HepG2 (cell line): ENCODE data around the gene SPOPL. TPM values are rescaled to one million over a fixed set of nuclear protein-coding genes. Genes with fewer than 3 reads are reported as not detected.

Source experiments
- ATAC-seq: fragments of 200-7000 bp; cut with Tn5 transposase; 3 replicates; pipeline ENCODE4 v1.9.1; 2020; ENCODE audit warnings: mild to moderate bottlenecking, moderate library complexity
- BruUV-seq: library from RNA; stranded (reverse); fragments of 400-500 nt; replicated peaks from 2 replicates; lab custom pipeline; 2021; lab: Mats Ljungman, UMichigan
- CTCF ChIA-PET: fragments of 300-600 bp; formaldehyde crosslinking; extraction: SDS; loops from one replicate; lab custom pipeline; 2021; ENCODE audit warnings: low total read pairs, inconsistent platforms, low intra/inter-chr PET ratio; lab: Yijun Ruan, JAX
- POLR2A ChIA-PET: fragments of 350-600 bp; sonication (Branson Sonifier 250); formaldehyde crosslinking; loops from one replicate; lab custom pipeline; 2020; ENCODE audit warnings: antibody characterized with exemption, inconsistent platforms; lab: Yijun Ruan, JAX
- DNase-seq: peaks from one replicate; pipeline ENCODE4 v3.0.0-alpha.2; 2015; ENCODE audit warnings: low spot score
- FAIRE-seq: peaks from 3 replicates; lab custom pipeline; 2011; peaks lifted over from hg19 to GRCh38; lab: Jason Lieb, UNC
- H2AFZ ChIP-seq: one replicate; pipeline ENCODE4 v1.6.1; 2011; ENCODE audit warnings: low read length, inconsistent platforms
- H3K27ac ChIP-seq: fragments of 300-600 bp; 3 replicates; pipeline ENCODE4 v1.8.0; 2011; ENCODE audit warnings: mixed run types, mild to moderate bottlenecking, mixed read lengths, low read length, inconsistent platforms; ENCODE audit not compliant: insufficient read depth; ENCODE audit errors: extremely low read length
- H3K27me3 ChIP-seq, 2 experiments: fragments of 200-600 bp in 1 of 2; 2 replicates in 1 of 2; 3 replicates in 1 of 2; pipeline versions ENCODE4 v1.6.0 to v1.8.0; 2011; ENCODE audit warnings: low read length in 2 of 2, mild to moderate bottlenecking in 2 of 2, moderate library complexity in 2 of 2, inconsistent platforms in 1 of 2; ENCODE audit not compliant: insufficient read depth in 2 of 2, control insufficient read depth in 1 of 2
- H3K36me3 ChIP-seq, 2 experiments: fragments of 200-600 bp in 1 of 2; replicated peaks in 1 of 2; 2 replicates in 1 of 2; 3 replicates in 1 of 2; pipeline versions ENCODE4 v1.5.1 to v1.8.0; 2011; ENCODE audit warnings: low read length in 2 of 2, inconsistent platforms in 1 of 2; ENCODE audit not compliant: insufficient read depth in 2 of 2, control insufficient read depth in 1 of 2
- H3K4me1 ChIP-seq: 2 replicates; pipeline ENCODE4 v1.5.1; 2012; ENCODE audit warnings: low read length, inconsistent platforms; ENCODE audit not compliant: insufficient read depth
- H3K4me2 ChIP-seq: 2 replicates; pipeline ENCODE4 v1.6.0; 2011; ENCODE audit warnings: low read depth, low read length, inconsistent platforms
- H3K4me3 ChIP-seq, 3 experiments: fragments of 200-600 bp in 1 of 3; sonication (generic), shearing (Covaris generic) in 1 of 3; replicated peaks in 1 of 3; 2 replicates each; pipeline ENCODE4 v1.5.1; 2011 to 2016; ENCODE audit warnings: low read length in 3 of 3, inconsistent platforms in 2 of 3, low read depth in 2 of 3, mild to moderate bottlenecking in 2 of 3, control low read depth in 1 of 3, mixed read lengths in 1 of 3; ENCODE audit not compliant: insufficient read depth in 1 of 3
- H3K79me2 ChIP-seq: one replicate; pipeline ENCODE4 v1.6.1; 2011; ENCODE audit warnings: low read length, inconsistent platforms; ENCODE audit not compliant: insufficient read depth
- H3K9ac ChIP-seq: 2 replicates; pipeline ENCODE4 v1.6.0; 2011; ENCODE audit warnings: mild to moderate bottlenecking, low read depth, low read length, inconsistent platforms; ENCODE audit not compliant: insufficient read depth
- H3K9me3 ChIP-seq: 2 replicates; pipeline ENCODE4 v1.5.1; 2012; ENCODE audit warnings: mild to moderate bottlenecking, low read length
- H4K20me1 ChIP-seq: 2 replicates; pipeline ENCODE4 v1.6.0; 2011; ENCODE audit warnings: inconsistent platforms, mild to moderate bottlenecking, low read length, moderate library complexity; ENCODE audit not compliant: insufficient read depth
- BCL6 ChIP-seq: IDR thresholded peaks from 2 replicates; pipeline ENCODE4 v1.6.1; 2016; ENCODE audit warnings: missing genetic modification reagents, missing compliant biosample characterization
- CHD4 ChIP-seq: fragments of 200-600 bp; sonication (generic); IDR thresholded peaks from 2 replicates; pipeline ENCODE4 v1.7.0; 2017; ENCODE audit warnings: mild to moderate bottlenecking, low read length, borderline replicate concordance
- MAZ ChIP-seq, 2 experiments: sonication (generic) in 1 of 2; formaldehyde crosslinking in 1 of 2; IDR thresholded peaks; 2 replicates each; pipeline versions ENCODE4 v1.5.0 to v1.6.1; 2012 to 2020; ENCODE audit warnings: low read depth in 2 of 2, mild to moderate bottlenecking in 2 of 2, borderline replicate concordance in 1 of 2, improper control_type of control experiment in 1 of 2, low read length in 1 of 2, missing genetic modification reagents in 1 of 2, moderate library complexity in 1 of 2
- SMYD3 ChIP-seq: sonication (generic); formaldehyde crosslinking; IDR thresholded peaks from 2 replicates; pipeline ENCODE4 v1.8.1; 2023; ENCODE audit warnings: mild to moderate bottlenecking, missing genetic modification reagents
- TEAD3 ChIP-seq: optimal IDR thresholded peaks from 2 replicates; pipeline ENCODE3; 2016; ENCODE audit warnings: borderline replicate concordance
- ZFY ChIP-seq: sonication (generic); formaldehyde crosslinking; IDR thresholded peaks from 2 replicates; pipeline ENCODE4 v1.4.0; 2020; ENCODE audit warnings: missing genetic modification reagents
- ZNF331 ChIP-seq: sonication (generic); formaldehyde crosslinking; IDR thresholded peaks from 2 replicates; pipeline ENCODE4 v1.4.0; 2020; ENCODE audit warnings: missing genetic modification reagents
- ZNF720 ChIP-seq: sonication (generic); formaldehyde crosslinking; IDR thresholded peaks from 2 replicates; pipeline ENCODE4 v1.4.0; 2020; ENCODE audit warnings: missing genetic modification reagents
- WGBS: methylation state at CpG from one replicate; pipeline ENCODE4 v1.1.6; 2017; ENCODE audit warnings: low lambda C conversion rate; 5-methylcytosine and 5-hydroxymethylcytosine counted together
- in situ Hi-C: cut with HindIII; loops from 2 replicates; pipeline ENCODE4 v1.10.0; 2017; ENCODE audit warnings: low pct_unique_long_range_greater_than_20kb; ENCODE audit not compliant: extremely low pct_ligation_motif_present
- intact Hi-C: fragments of 100-400 bp; cut with micrococcal nuclease; formaldehyde crosslinking; loops from one replicate; pipeline ENCODE4 v1.10.0; 2022; ENCODE audit not compliant: unreplicated experiment
- polyA plus RNA-seq, 8 experiments: library from polyadenylated mRNA; depleted of rRNA in 3 of 8; stranded (reverse) in 7 of 8; unstranded in 1 of 8; fragments of >200 nt; fragmentation: Illumina TruSeq in 4 of 8; extraction: Trizol in 4 of 8; gene quantifications; 2 replicates each; pipeline versions ENCODE4 v1.2.1 to v1.2.3, GENCODE V29; 2011 to 2016; ENCODE audit warnings: low read depth in 4 of 8, missing spikeins in 1 of 8, mixed read lengths in 1 of 8; ENCODE audit not compliant: insufficient read depth in 1 of 8
- total RNA-seq, 5 experiments: library from RNA; depleted of rRNA; stranded (reverse); fragments of >200 nt; fragmentation: Illumina TruSeq; extraction: Trizol; gene quantifications; 2 replicates each; pipeline ENCODE4 v1.2.3, GENCODE V29; 2016; ENCODE audit warnings: low read depth in 1 of 5
- TF ChIP-seq, protein P1 (sequence below): sonication (generic); formaldehyde crosslinking; IDR thresholded peaks from 2 replicates; pipeline ENCODE4 v1.4.0; 2020; ENCODE audit warnings: missing genetic modification reagents
- TF ChIP-seq, protein P2 (sequence below): sonication (generic); formaldehyde crosslinking; IDR thresholded peaks from 2 replicates; pipeline ENCODE4 v1.4.0; 2020; ENCODE audit warnings: mild to moderate bottlenecking, missing genetic modification reagents

SPOPL gene
- total and polyA plus RNA-seq, 2 of the 13 experiments (the other 11 are each of a cell fraction or from before 2014, with no cell fraction given): 12.6 to 51.6 TPM

DNA sequence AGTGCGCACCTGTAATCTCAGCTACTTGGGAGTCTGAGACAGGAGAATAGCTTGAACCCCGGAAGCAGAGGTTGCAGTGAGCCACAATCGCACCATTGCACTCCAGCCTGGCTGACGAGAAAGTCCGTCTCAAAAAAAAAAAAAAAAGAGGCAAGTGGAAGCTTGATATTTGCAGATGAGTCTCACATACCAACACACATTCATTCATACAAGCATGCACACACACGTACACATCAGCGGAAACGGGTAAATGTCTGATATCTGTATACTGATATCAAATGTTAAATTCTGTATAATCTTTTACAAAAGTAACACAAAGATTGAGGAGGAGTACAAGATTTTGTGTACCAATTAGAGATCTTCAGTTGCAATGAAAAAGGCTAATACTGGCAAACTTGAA lies 47.8 kb upstream of the SPOPL start:
- BruUV-seq: no TSS peak
- in situ Hi-C loops: no loop called here
- H2AFZ ChIP-seq: no peak overlapping the region
- CTCF ChIA-PET: no interaction called here
- POLR2A ChIA-PET: no interaction called here
- H3K9me3 ChIP-seq: no peaks in the 10 kb centered on the region
- intact Hi-C loops: no loop called here
- no peak for DNase-seq
- no peaks in the 10 kb centered on the region for H4K20me1 ChIP-seq
- H3K27ac ChIP-seq: no peak overlapping the region
- no peak overlapping the region for H3K9ac ChIP-seq
- 96% methylated on average over 8 of the region's 8 CpGs for WGBS
- H3K4me1 ChIP-seq: peaks cover 22% of the 10 kb centered on the region
- H3K27me3 ChIP-seq: no peaks in the 10 kb centered on the region
- H3K79me2 ChIP-seq: no peaks in the 10 kb centered on the region
- H3K4me2 ChIP-seq: no peak overlapping the region
- ATAC-seq: no peak
- H3K36me3 ChIP-seq: no peaks in the 10 kb centered on the region
- no peak overlapping the region for H3K4me3 ChIP-seq
- no peak for FAIRE-seq
- TF ChIP-seq CHD4 (no peak), ZNF331 (CRISPR knock-in tag) (no peak), ZFY (CRISPR knock-in tag) (no peak), SMYD3 (CRISPR knock-in tag) (no peak), MAZ (IDR thresholded peaks at IDR 0.05; ENCODE audit: borderline replicate concordance, low read depth, low read length) (no peak), MAZ (CRISPR knock-in tag; IDR thresholded peaks at IDR 0.05; ENCODE audit: low read depth) (no peak), TEAD3 (CRISPR knock-in tag) (no peak), BCL6 (CRISPR knock-in tag) (no peak), ZNF720 (no peak)
- TF ChIP-seq, protein P1, sequence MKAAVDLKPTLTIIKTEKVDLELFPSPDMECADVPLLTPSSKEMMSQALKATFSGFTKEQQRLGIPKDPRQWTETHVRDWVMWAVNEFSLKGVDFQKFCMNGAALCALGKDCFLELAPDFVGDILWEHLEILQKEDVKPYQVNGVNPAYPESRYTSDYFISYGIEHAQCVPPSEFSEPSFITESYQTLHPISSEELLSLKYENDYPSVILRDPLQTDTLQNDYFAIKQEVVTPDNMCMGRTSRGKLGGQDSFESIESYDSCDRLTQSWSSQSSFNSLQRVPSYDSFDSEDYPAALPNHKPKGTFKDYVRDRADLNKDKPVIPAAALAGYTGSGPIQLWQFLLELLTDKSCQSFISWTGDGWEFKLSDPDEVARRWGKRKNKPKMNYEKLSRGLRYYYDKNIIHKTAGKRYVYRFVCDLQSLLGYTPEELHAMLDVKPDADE (CRISPR knock-in tag): no peak
- TF ChIP-seq, protein P2, sequence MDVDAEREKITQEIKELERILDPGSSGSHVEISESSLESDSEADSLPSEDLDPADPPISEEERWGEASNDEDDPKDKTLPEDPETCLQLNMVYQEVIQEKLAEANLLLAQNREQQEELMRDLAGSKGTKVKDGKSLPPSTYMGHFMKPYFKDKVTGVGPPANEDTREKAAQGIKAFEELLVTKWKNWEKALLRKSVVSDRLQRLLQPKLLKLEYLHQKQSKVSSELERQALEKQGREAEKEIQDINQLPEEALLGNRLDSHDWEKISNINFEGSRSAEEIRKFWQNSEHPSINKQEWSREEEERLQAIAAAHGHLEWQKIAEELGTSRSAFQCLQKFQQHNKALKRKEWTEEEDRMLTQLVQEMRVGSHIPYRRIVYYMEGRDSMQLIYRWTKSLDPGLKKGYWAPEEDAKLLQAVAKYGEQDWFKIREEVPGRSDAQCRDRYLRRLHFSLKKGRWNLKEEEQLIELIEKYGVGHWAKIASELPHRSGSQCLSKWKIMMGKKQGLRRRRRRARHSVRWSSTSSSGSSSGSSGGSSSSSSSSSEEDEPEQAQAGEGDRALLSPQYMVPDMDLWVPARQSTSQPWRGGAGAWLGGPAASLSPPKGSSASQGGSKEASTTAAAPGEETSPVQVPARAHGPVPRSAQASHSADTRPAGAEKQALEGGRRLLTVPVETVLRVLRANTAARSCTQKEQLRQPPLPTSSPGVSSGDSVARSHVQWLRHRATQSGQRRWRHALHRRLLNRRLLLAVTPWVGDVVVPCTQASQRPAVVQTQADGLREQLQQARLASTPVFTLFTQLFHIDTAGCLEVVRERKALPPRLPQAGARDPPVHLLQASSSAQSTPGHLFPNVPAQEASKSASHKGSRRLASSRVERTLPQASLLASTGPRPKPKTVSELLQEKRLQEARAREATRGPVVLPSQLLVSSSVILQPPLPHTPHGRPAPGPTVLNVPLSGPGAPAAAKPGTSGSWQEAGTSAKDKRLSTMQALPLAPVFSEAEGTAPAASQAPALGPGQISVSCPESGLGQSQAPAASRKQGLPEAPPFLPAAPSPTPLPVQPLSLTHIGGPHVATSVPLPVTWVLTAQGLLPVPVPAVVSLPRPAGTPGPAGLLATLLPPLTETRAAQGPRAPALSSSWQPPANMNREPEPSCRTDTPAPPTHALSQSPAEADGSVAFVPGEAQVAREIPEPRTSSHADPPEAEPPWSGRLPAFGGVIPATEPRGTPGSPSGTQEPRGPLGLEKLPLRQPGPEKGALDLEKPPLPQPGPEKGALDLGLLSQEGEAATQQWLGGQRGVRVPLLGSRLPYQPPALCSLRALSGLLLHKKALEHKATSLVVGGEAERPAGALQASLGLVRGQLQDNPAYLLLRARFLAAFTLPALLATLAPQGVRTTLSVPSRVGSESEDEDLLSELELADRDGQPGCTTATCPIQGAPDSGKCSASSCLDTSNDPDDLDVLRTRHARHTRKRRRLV: no peak
